ENCODE measurements around the gene SHROOM3. TPM values are rescaled to one million over a fixed set of nuclear protein-coding genes. Genes with fewer than 3 reads are reported as not detected.
A peak's percentile ranks its signal among the peaks of the same experiment; 100 is the strongest.

Gene SHROOM3
- total and polyA plus RNA-seq, 4 donors, result 4.7 to 25.8 (median 8.7) TPM

DNA sequence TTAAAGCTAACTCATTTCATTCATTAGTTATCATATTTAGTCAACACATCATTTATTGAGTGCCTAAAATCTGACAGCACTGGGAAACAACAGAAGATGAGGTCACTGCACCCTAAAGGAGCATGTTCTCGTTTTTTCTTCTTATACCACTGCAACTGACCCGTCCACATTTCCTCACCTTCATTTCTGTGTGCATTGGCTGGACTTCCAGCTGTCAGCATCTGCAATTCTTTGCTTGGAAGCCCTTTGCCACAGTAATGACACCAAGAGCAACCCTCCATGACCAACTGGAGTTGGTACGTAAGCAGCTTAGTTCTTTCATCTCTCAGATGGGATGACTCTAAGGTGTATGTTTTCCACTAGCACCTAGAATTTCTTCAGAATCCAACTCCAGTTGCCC lies 13.2 kb downstream of the SHROOM3 start:
- H3K9me3 ChIP-seq (ENCODE audit: control insufficient read depth in 4 of 4, low read length in 3 of 4), result no peaks in the 10 kb centered on the region
- WGBS, result 53% methylated on average over 3 of the region's 3 CpGs
- no peaks in the 10 kb centered on the region for H3K27me3 ChIP-seq (ENCODE audit: control insufficient read depth in 4 of 4, insufficient read depth in 4 of 4, low read length in 3 of 4)
- no peak for DNase-seq (ENCODE audit: low spot score)
- TF ChIP-seq SP1 (IDR thresholded peaks at IDR 0.05), result peak; percentile 50
- TF ChIP-seq RXRA (IDR thresholded peaks at IDR 0.05), result peak; percentile 36 to 49
- TF ChIP-seq FOXA2 (IDR thresholded peaks at IDR 0.05), result no peak
- peak; percentile 33 to 55 for TF ChIP-seq HNF4A (conservative IDR thresholded peaks at IDR 0.05)
- peaks cover 3 to 33% (median 24%) of the 10 kb centered on the region in 4 donors for H3K4me1 ChIP-seq (ENCODE audit: control insufficient read depth in 4 of 4, insufficient read depth in 4 of 4, low read length in 3 of 4)
- no peak overlapping the region for H3K27ac ChIP-seq (ENCODE audit: low read depth in 1 of 2, low read length in 2 of 2)
- H3K9ac ChIP-seq (ENCODE audit: low read depth in 1 of 2, low read length in 2 of 2), result no peak overlapping the region
- H3K36me3 ChIP-seq (ENCODE audit: control insufficient read depth in 4 of 4, insufficient read depth in 3 of 4, low read depth in 1 of 4, low read length in 3 of 4), result no peaks in the 10 kb centered on the region
- no peak overlapping the region for H3K4me3 ChIP-seq (ENCODE audit: low read depth in 1 of 3, low read length in 3 of 3)

- H3K27ac ChIP-seq (ENCODE audit: low read depth in 1 of 2, low read length in 2 of 2), result peak overlapping the region; percentile 39 to 55
- no peaks in the 10 kb centered on the region for H3K9me3 ChIP-seq (ENCODE audit: control insufficient read depth in 4 of 4, low read length in 3 of 4)
- WGBS, result 43% methylated on average over 3 of the region's 3 CpGs
- TF ChIP-seq FOXA1 (IDR thresholded peaks at IDR 0.05) (no peak), TAF1 (conservative IDR thresholded peaks at IDR 0.05) (no peak), JUND (IDR thresholded peaks at IDR 0.05) (no peak), FOXA2 (IDR thresholded peaks at IDR 0.05) (no peak), MAX (IDR thresholded peaks at IDR 0.05) (no peak), SP1 (IDR thresholded peaks at IDR 0.05) (no peak), HNF4G (IDR thresholded peaks at IDR 0.05) (no peak), RAD21 (IDR thresholded peaks at IDR 0.05) (no peak), GABPA (IDR thresholded peaks at IDR 0.05 in 1 of 2, conservative IDR thresholded peaks at IDR 0.05 in 1 of 2) (no peak), RXRA (IDR thresholded peaks at IDR 0.05) (no peak), EGR1 (IDR thresholded peaks at IDR 0.05; ENCODE audit: low read depth in 2 of 2) (no peak), HNF4A (conservative IDR thresholded peaks at IDR 0.05) (no peak), ZBTB33 (IDR thresholded peaks at IDR 0.05) (no peak), REST (IDR thresholded peaks at IDR 0.05) (no peak), NR2F2 (IDR thresholded peaks at IDR 0.05) (no peak)
- TF ChIP-seq, protein P1, sequence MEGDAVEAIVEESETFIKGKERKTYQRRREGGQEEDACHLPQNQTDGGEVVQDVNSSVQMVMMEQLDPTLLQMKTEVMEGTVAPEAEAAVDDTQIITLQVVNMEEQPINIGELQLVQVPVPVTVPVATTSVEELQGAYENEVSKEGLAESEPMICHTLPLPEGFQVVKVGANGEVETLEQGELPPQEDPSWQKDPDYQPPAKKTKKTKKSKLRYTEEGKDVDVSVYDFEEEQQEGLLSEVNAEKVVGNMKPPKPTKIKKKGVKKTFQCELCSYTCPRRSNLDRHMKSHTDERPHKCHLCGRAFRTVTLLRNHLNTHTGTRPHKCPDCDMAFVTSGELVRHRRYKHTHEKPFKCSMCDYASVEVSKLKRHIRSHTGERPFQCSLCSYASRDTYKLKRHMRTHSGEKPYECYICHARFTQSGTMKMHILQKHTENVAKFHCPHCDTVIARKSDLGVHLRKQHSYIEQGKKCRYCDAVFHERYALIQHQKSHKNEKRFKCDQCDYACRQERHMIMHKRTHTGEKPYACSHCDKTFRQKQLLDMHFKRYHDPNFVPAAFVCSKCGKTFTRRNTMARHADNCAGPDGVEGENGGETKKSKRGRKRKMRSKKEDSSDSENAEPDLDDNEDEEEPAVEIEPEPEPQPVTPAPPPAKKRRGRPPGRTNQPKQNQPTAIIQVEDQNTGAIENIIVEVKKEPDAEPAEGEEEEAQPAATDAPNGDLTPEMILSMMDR (IDR thresholded peaks at IDR 0.05; ENCODE audit: low read depth, low read length, missing input control), result no peak
- TF ChIP-seq, protein P2, sequence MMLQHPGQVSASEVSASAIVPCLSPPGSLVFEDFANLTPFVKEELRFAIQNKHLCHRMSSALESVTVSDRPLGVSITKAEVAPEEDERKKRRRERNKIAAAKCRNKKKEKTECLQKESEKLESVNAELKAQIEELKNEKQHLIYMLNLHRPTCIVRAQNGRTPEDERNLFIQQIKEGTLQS (IDR thresholded peaks at IDR 0.05), result no peak
- peak overlapping the region in 1 of 2 donors; percentile 46 for H3K9ac ChIP-seq (ENCODE audit: low read depth in 1 of 2, low read length in 2 of 2)
- no peak for DNase-seq (ENCODE audit: low spot score)
- no peaks in the 10 kb centered on the region for H3K36me3 ChIP-seq (ENCODE audit: control insufficient read depth in 4 of 4, insufficient read depth in 3 of 4, low read depth in 1 of 4, low read length in 3 of 4)
- no peak overlapping the region for H3K4me3 ChIP-seq (ENCODE audit: low read depth in 1 of 3, low read length in 3 of 3)
- no peaks in the 10 kb centered on the region for H3K27me3 ChIP-seq (ENCODE audit: control insufficient read depth in 4 of 4, insufficient read depth in 4 of 4, low read length in 3 of 4)
- H3K4me1 ChIP-seq (ENCODE audit: control insufficient read depth in 4 of 4, insufficient read depth in 4 of 4, low read length in 3 of 4), result peaks cover 4 to 35% (median 24%) of the 10 kb centered on the region in 4 donors
Observed at GRCh38 chr4:76449362-76449767, 14.3 kb downstream of the SHROOM3 start.

Data from liver (tissue), 9 donors.